Adrenal gland (tissue), 12 donors: ENCODE measurements around the gene TMA16. TPM values are rescaled to one million over a fixed set of nuclear protein-coding genes. Genes with fewer than 3 reads are reported as not detected.

Source experiments
- DNase-seq, 7 donors: peaks; one replicate each; pipeline ENCODE4 v3.0.0-alpha.2; 2019 to 2020
- H3K27ac ChIP-seq, 5 donors: fragments of 200-600 bp; sonication (generic) in 4 of 5; 1 replicate in 3 of 5; 2 replicates in 2 of 5; pipeline versions ENCODE4 v1.5.1 to v1.8.0; 2016 to 2020; ENCODE audit warnings: mild to moderate bottlenecking in 1 of 5
- H3K27me3 ChIP-seq: fragments of 200-600 bp; 2 replicates; pipeline ENCODE4 v1.8.0; 2021
- H3K36me3 ChIP-seq, 2 donors: fragments of 200-600 bp; replicated peaks in 1 of 2; 1 replicate in 1 of 2; 2 replicates in 1 of 2; pipeline versions ENCODE4 v1.5.1 to v1.8.0; 2018 to 2022
- H3K4me1 ChIP-seq, 2 donors: fragments of 200-600 bp; replicated peaks in 1 of 2; 1 replicate in 1 of 2; 2 replicates in 1 of 2; pipeline versions ENCODE4 v1.5.1 to v1.8.0; 2018 to 2021
- H3K4me3 ChIP-seq, 4 donors: fragments of 200-600 bp; sonication (generic) in 3 of 4; one replicate each; pipeline ENCODE4 v1.5.1; 2016 to 2018
- H3K9me3 ChIP-seq, 3 donors: fragments of 200-600 bp; sonication (generic) in 1 of 3; replicated peaks in 1 of 3; 1 replicate in 2 of 3; 2 replicates in 1 of 3; pipeline versions ENCODE4 v1.5.1 to v1.8.0; 2016 to 2021
- POLR2A ChIP-seq, 2 donors: fragments of 450-650 bp; IDR thresholded peaks; one replicate each; pipeline ENCODE4 v1.6.1; 2017; ENCODE audit warnings: antibody characterized with exemption in 2 of 2, mild to moderate bottlenecking in 2 of 2, moderate library complexity in 1 of 2
- WGBS, 4 donors: extraction: QIAGEN DNeasy Blood & Tissue Kit in 2 of 4; methylation state at CpG; one replicate each; pipeline versions ENCODE4 v1.1.5 to v1.1.7; 2013 to 2017; 5-methylcytosine and 5-hydroxymethylcytosine counted together
- intact Hi-C, 2 donors: fragments of 100-400 bp; cut with DNase I; formaldehyde crosslinking; loops; one replicate each; pipeline versions ENCODE4 v1.14.1 to v1.15.0; 2022 to 2023
- polyA plus RNA-seq, 3 donors: library from polyadenylated mRNA; stranded (reverse); fragments of 200-250 nt in 2 of 3; fragments of 350-450 nt in 1 of 3; fragmentation: Illumina TruSeq in 1 of 3; extraction: RNeasy Lipid Tissue Mini Kit (QIAGEN cat#74804) in 1 of 3; gene quantifications; one replicate each; pipeline ENCODE4 v1.2.3, GENCODE V29; 2013 to 2014
- total RNA-seq, 9 donors: library from RNA; depleted of rRNA in 4 of 9; stranded (reverse); fragments of >200 nt in 4 of 9; fragments of 120-200 nt in 1 of 9; fragmentation: NEBNext Ultra II Directional in 1 of 9; extraction: Animal tissue kit (Norgen Biotek cat#: 25700) in 1 of 9; gene quantifications; one replicate each; pipeline versions ENCODE4 v1.1.0 to v1.2.4, GENCODE V29; 2013 to 2023
- TF ChIP-seq, protein P1 (sequence below), 6 experiments: fragments of 450-650 bp in 4 of 6; fragments of 200-600 bp in 2 of 6; sonication (generic) in 1 of 6; IDR thresholded peaks; 1 replicate in 5 of 6; 2 replicates in 1 of 6; pipeline versions ENCODE4 v1.5.1 to v1.8.0; 2016 to 2021; ENCODE audit warnings: antibody characterized with exemption in 6 of 6, mild to moderate bottlenecking in 2 of 6, moderate library complexity in 1 of 6
- donor health status: healthy with polysubstance abuse.
- donor health status: Bipolar disorder and iron deficiency.
- donor health status: DM: yes; HTN: yes; CAD: no.
- donor health status: DM: no; HTN: no; CAD: no.
- donor health status: DM: no; HTN: no; CAD: no.
- donor health status: DM: yes; HTN: yes; CAD: no.

TMA16 gene
- total and polyA plus RNA-seq, 12 donors, result 7.7 to 63.1 (median 17.8) TPM

DNA sequence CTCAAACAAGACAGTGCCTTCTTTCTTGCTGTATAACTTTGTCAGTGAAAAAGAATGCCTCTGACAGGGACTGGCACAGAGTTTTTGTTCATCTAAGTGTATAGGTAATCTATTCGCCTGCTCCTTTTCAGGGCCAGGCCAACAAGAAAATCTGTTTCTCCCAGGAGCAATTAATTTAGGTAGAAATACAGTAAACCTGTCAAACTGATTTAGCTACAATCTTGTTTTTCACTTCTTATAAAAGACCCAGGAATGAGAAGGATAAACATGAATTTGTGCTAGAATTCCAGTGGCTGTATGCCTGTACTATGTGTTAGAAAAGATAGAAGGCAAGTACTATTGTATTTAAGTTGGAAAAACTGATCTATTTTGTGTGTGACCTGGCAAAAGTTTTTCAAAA is 6.1 kb downstream of the TMA16 start:
- Histone ChIP-seq H3K4me3 (no peak overlapping the region), H3K27me3 (no peaks in the 10 kb centered on the region), H3K9me3 (no peaks in the 10 kb centered on the region), H3K27ac (no peak overlapping the region), H3K4me1 (peaks cover 0 to 22% of the 10 kb centered on the region in 2 donors), H3K36me3 (no peaks in the 10 kb centered on the region)
- WGBS, 4 donors, result 94 to 96% (median 95%) methylated on average over 1 of the region's 1 CpG
- intact Hi-C loops, result no loop called here
- no peak for TF ChIP-seq POLR2A (IDR thresholded peaks at IDR 0.05)
- TF ChIP-seq, protein P1, sequence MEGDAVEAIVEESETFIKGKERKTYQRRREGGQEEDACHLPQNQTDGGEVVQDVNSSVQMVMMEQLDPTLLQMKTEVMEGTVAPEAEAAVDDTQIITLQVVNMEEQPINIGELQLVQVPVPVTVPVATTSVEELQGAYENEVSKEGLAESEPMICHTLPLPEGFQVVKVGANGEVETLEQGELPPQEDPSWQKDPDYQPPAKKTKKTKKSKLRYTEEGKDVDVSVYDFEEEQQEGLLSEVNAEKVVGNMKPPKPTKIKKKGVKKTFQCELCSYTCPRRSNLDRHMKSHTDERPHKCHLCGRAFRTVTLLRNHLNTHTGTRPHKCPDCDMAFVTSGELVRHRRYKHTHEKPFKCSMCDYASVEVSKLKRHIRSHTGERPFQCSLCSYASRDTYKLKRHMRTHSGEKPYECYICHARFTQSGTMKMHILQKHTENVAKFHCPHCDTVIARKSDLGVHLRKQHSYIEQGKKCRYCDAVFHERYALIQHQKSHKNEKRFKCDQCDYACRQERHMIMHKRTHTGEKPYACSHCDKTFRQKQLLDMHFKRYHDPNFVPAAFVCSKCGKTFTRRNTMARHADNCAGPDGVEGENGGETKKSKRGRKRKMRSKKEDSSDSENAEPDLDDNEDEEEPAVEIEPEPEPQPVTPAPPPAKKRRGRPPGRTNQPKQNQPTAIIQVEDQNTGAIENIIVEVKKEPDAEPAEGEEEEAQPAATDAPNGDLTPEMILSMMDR (IDR thresholded peaks at IDR 0.05), result no peak
- no peak for DNase-seq

DNA sequence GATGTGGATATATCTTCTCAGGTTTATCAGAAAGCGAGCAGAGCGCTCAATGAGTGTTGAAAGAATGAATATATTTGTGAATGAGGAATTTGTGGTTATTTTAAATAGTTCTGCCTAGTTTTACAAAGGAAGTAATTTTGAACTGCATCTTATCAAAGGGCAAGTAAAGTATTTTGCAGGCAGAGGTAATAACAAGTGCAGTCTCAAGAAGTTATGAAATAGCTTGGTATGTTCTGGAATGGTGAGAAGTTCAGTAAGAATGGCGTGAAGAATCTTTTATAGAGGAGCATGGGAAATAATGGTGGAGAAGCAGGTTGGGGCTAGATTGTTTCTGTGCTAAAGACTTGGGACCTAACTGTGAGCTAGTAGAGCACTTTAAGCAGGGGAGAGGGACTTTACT is 10.9 kb downstream of the TMA16 start:
- Histone ChIP-seq H3K27ac (no peak overlapping the region), H3K9me3 (no peaks in the 10 kb centered on the region), H3K36me3 (no peaks in the 10 kb centered on the region), H3K4me3 (no peak overlapping the region), H3K27me3 (no peaks in the 10 kb centered on the region), H3K4me1 (peaks cover 0 to 4% of the 10 kb centered on the region in 2 donors)
- TF ChIP-seq, protein P1 (IDR thresholded peaks at IDR 0.05), result no peak
- no peak for TF ChIP-seq POLR2A (IDR thresholded peaks at IDR 0.05)
- DNase-seq, result no peak
- intact Hi-C loops, result no loop called here
- WGBS, 4 donors, result 79 to 85% (median 83%) methylated on average over 3 of the region's 3 CpGs

DNA sequence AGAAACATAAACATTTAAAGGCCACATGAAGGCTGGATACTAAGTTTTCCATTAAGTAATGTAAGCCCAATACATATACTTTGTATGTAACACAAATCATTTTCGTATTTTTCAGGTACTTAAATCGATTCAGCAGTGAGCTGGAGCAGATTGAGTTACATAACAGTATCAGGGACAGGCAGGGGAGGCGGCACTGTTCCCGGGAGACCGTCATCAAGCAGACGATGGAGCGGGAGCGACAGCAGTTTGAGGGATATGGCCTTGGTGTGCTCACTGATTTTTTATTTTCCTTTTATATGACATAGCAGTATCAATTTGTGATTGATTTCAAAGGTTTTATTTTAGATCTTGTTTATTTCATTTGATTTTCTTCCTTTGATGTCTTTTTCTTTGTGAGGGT is 20.7 kb downstream of the TMA16 start:
- intact Hi-C loops, result no loop called here
- Histone ChIP-seq H3K36me3 (peaks cover 0 to 26% of the 10 kb centered on the region in 2 donors), H3K9me3 (no peaks in the 10 kb centered on the region), H3K27ac (no peak overlapping the region), H3K4me3 (no peak overlapping the region), H3K27me3 (no peaks in the 10 kb centered on the region), H3K4me1 (no peaks in the 10 kb centered on the region)
- DNase-seq, result peak in 4 of 7 donors; percentile 22 to 54 (median 26)
- WGBS, 4 donors, result 72 to 80% (median 75%) methylated on average over 8 of the region's 8 CpGs
- no peak for TF ChIP-seq POLR2A (IDR thresholded peaks at IDR 0.05)
- TF ChIP-seq, protein P1 (IDR thresholded peaks at IDR 0.05), result no peak

DNA sequence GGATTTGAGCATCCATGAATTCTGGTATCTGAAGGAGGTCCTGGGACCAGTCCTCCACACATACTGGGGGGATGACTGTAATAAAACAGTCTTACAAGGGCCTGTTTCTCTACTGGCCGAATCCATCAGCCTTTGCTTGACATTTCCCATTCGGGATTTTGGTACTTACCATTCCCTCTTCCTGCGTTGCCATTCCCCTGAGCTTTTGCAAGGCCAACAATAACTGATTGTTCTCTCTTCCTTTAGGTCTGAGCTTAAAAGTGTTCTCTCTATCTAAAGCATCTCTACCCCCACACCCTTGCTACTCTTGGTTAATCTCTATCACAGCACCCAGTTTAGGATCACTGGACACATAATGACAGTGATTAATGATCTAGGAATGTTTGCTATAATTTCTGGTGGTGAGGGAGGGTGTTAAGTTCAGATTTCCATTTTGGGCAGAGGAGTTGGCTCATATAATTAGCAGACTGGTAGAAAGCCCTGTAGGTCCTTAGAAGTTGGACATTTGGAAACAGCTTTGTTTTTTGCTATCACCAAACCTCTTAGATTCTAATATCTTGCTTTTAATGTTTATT is 29.4 kb downstream of the TMA16 start:
- H3K27me3 ChIP-seq, result no peaks in the 10 kb centered on the region
- H3K4me1 ChIP-seq, result no peaks in the 10 kb centered on the region
- intact Hi-C loops, result no loop called here
- WGBS, 4 donors, result 66 to 90% (median 87%) methylated on average over 3 of the region's 3 CpGs
- no peak overlapping the region for H3K4me3 ChIP-seq
- no peak overlapping the region for H3K27ac ChIP-seq
- DNase-seq, result no peak
- H3K36me3 ChIP-seq, result peaks cover 0 to 18% of the 10 kb centered on the region in 2 donors
- H3K9me3 ChIP-seq, result no peaks in the 10 kb centered on the region
- TF ChIP-seq, protein P1 (IDR thresholded peaks at IDR 0.05), result no peak
- TF ChIP-seq POLR2A (IDR thresholded peaks at IDR 0.05), result no peak
